HG02759 (cell line): ENCODE results near the gene AGO1.

ENCODE experiments used
- ATAC-seq: cut with Tn5 transposase; IDR thresholded peaks from one replicate; pipeline ENCODE4 v1.9.1; 2021; ENCODE audit warnings: mild to moderate bottlenecking, moderate library complexity; ENCODE audit not compliant: unreplicated experiment

The AGO1 gene

GRCh38 chr1:35882945-35883634, at the start of gene AGO1:
Gene AGO1, plus strand, starts transcription at chr1:35883209. Its CDS starts 213 bp downstream, at chr1:35883422.
- ATAC-seq = peak; percentile 91

GRCh38 chr1:35833395-35833794, 49.6 kb upstream of the AGO1 start:
- no peak for ATAC-seq

GRCh38 chr1:35834218-35834617, 48.8 kb upstream of the AGO1 start:
- ATAC-seq = no peak

- no peak for ATAC-seq
Measured at GRCh38 chr1:35835398-35835797, 47.6 kb upstream of the AGO1 start.

GRCh38 chr1:35836734-35837133, 46.3 kb upstream of the AGO1 start:
- no peak for ATAC-seq

- ATAC-seq = no peak
Measured at GRCh38 chr1:35838693-35839245, 44.2 kb upstream of the AGO1 start.

GRCh38 chr1:35844826-35845225, 38.2 kb upstream of the AGO1 start:
- ATAC-seq = no peak

GRCh38 chr1:35845766-35846165, 37.2 kb upstream of the AGO1 start:
- no peak for ATAC-seq

GRCh38 chr1:35847935-35848565, 35.0 kb upstream of the AGO1 start:
- ATAC-seq = no peak

GRCh38 chr1:35850051-35850450, 33.0 kb upstream of the AGO1 start:
- no peak for ATAC-seq

GRCh38 chr1:35850716-35851115, 32.3 kb upstream of the AGO1 start:
- no peak for ATAC-seq

- ATAC-seq = no peak
Measured at GRCh38 chr1:35851132-35851869, 31.7 kb upstream of the AGO1 start.

GRCh38 chr1:35852241-35852640, 30.8 kb upstream of the AGO1 start:
- no peak for ATAC-seq

GRCh38 chr1:35854989-35855700, 27.9 kb upstream of the AGO1 start:
- ATAC-seq = no peak

- no peak for ATAC-seq
Measured at GRCh38 chr1:35856964-35857363, 26.0 kb upstream of the AGO1 start.

GRCh38 chr1:35857830-35858229, 25.2 kb upstream of the AGO1 start:
- no peak for ATAC-seq

GRCh38 chr1:35860696-35861095, 22.3 kb upstream of the AGO1 start:
- ATAC-seq = no peak

- no peak for ATAC-seq
Measured at GRCh38 chr1:35863136-35863535, 19.9 kb upstream of the AGO1 start.

- ATAC-seq = no peak
Measured at GRCh38 chr1:35863881-35864625, 19.0 kb upstream of the AGO1 start.

GRCh38 chr1:35864813-35865212, 18.2 kb upstream of the AGO1 start:
- ATAC-seq = no peak
